HG03354 (cell line): ENCODE measurements around the gene ANKH.
"Not testable (repeated sequence)": the region's sequence is repeated elsewhere in the genome, so short reads cannot be mapped to it uniquely, and the experiment has no call there.

Experiments used
- ATAC-seq: cut with Tn5 transposase; IDR thresholded peaks from one replicate; pipeline ENCODE4 v1.9.1; 2021; ENCODE audit warnings: mild to moderate bottlenecking; ENCODE audit not compliant: unreplicated experiment, poor library complexity, severe bottlenecking

Gene ANKH

DNA sequence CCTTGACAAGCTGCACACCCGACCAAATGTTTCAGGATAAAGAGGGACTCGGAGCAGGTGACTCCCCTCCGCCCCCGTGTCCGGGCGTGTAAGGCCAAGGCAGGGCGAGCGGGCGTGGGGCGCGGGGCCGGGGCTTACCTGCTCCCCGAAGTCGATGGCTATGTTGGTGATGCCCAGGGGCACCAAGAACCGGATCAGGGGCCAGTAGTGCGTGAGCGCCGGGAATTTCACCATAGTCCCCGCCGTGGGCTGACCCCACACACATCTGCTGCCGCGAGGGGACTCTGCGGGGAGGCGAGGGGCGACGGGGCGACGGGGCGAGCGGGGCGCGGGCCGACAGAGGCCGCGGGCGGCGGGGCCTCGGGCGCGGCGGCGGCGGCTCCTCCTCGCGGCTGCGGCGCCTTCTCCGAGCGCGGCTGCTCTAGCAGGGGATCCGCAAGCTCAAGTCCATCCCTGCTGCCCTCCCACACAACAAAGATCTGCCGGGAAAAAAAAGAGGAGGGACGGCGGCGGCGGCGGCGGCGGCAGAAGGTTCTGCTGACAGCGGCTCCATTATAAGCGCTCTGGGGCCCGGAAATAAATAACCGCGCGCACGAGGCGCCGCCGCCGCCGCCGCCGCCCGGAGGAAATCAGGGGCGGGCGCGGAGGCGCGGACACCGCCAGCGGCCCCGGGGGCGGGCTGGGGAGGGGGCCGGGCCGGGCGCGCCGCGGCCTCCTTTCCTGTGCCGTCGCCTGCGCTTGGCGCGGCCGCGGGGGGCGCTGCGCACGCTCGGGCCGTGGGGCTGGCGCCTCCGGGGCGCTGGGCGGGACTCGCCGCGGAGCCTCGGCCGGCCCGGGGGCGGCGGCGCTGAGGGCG, at the start of gene ANKH:
ANKH (minus strand) TSS at position 565 of the 856 bp plus-strand sequence; CDS start at position 234, 331 bp downstream.
- ATAC-seq, result peak; percentile 91

- no peak for ATAC-seq
Observed at GRCh38 chr5:14920121-14920520, 48.5 kb upstream of the ANKH start.

GRCh38 chr5:14919106-14919505, 47.5 kb upstream of the ANKH start:
- not testable (repeated sequence) for ATAC-seq

DNA sequence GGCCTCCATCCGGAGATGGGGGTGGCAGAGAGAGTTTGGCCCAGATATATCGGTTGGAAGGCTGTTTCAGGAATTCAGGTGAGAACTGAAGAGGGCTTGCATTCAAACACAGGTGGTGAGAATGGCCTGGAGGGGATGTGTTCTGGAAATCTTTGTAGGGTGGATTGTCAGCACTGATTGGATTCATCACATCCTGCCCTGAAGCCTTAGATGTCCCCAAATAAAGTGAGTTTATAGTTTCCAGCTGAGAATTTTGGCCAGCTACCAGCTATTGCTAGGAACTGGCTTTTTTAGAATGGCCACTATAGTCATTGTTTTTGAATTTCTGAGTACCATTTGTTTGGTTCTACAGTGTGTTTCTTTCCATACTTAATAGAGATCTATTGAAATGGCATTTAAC, 46.1 kb upstream of the ANKH start:
- ATAC-seq, result no peak

GRCh38 chr5:14915291-14915952, 43.8 kb upstream of the ANKH start:
- ATAC-seq, result no peak

GRCh38 chr5:14914623-14915260, 43.2 kb upstream of the ANKH start:
- no peak for ATAC-seq

- no peak for ATAC-seq
Observed at GRCh38 chr5:14914193-14914592, 42.6 kb upstream of the ANKH start.

GRCh38 chr5:14913096-14913495, 41.5 kb upstream of the ANKH start:
- no peak for ATAC-seq

DNA sequence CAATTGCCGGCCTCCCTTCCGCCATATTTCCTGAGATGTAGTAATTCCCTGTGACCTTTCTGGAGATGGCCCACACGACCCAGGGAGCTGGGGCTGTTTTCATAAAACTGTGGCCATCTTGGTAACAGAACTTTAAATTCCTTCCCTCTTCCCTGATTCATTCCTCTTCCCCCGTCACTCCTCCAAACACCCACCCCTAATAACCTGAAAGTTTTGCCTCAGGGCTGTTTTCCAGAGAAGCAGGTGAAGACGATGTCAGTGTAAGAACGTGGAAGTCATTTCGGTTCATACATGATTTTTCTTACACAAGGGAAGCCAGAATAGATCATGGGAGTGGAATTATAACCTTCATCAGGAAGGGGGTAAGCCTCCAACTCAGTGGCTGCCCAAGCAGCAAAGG, 40.6 kb upstream of the ANKH start:
- ATAC-seq, result no peak

GRCh38 chr5:14909369-14909768, 37.8 kb upstream of the ANKH start:
- no peak for ATAC-seq

- ATAC-seq, result no peak
Observed at GRCh38 chr5:14908172-14908571, 36.6 kb upstream of the ANKH start.

DNA sequence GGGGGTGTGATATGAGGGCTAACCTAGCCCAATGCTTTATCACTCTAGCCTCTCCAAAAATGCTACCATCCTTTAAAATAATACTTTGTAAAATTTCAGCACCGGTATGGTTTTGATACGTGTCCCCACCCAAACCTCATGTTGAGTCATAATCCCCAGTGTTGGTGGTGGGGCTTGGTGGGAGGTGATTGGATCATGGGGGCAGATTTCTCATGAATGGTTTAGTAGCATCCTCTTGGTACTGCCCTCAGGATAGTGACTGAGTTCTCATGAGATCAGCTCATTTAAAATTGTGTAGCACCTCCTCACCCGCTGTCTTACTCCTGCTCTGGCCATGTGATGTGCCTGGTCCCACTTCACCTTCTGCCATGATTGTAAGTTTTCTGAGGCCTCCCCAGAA, 35.0 kb upstream of the ANKH start:
- ATAC-seq, result no peak

GRCh38 chr5:14902826-14903560, 31.4 kb upstream of the ANKH start:
- no peak for ATAC-seq

DNA sequence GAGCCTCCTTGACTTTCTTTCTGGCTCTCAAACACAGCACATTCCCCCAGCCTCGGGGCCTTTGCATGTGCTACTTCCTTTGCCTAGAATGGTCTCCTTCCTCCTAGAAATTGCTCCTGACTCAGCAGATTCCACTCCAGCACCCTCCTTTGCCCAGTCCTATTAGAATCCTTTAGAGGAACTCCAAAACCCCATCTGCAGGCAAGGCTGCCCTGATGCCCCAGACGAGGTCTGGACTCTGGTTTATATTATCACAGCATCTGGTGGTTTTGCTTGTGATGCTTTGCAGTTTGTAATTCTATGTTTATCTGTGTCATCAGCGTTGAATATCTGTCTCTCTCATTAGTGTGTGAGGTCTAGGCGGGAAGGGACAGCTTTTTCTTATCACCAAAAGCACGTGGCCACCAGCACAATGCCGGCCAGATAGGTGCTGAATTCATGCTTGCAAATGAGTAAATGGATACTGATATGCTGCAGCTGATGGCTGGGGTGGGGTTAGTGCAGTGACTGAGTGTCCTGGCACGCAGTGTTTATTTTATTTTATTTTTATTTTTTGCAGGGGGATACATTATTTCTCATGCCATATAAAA, 30.0 kb upstream of the ANKH start:
- no peak for ATAC-seq

DNA sequence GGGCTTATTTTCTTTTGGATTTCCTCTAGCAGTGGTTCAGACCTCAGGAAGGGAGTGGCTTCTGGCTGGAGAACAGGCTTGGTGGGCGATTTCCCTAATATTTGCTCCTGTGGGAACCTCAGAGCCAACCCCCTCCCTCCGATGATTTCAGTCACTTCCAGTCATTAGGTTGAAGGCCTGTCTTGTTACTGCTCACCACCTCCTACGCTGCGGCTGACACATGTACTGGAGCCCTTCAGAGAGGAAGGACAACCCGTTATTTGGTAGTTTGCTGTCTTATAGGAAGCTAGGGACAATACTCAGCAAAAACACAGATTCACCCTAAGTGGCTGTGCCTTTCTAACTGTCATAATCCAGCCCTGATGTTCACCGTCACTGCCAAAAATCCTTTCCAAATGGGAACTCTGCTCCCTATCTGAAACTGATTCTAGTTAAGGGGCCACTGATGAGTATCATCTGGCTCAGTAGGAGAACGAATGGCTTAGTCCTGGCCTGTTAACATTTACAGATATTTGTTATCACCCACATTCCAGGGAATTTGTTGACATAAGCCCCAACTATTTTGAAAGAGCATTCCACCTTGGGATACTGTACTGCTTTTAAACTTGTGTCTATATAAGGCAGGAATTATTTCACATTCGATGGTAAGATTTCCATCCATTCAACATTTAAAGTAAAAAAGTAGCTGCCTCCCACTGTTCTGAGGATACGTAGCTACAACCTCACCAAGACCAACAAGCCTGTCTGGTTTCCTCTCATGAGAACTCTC, 29.3 kb upstream of the ANKH start:
- no peak for ATAC-seq

DNA sequence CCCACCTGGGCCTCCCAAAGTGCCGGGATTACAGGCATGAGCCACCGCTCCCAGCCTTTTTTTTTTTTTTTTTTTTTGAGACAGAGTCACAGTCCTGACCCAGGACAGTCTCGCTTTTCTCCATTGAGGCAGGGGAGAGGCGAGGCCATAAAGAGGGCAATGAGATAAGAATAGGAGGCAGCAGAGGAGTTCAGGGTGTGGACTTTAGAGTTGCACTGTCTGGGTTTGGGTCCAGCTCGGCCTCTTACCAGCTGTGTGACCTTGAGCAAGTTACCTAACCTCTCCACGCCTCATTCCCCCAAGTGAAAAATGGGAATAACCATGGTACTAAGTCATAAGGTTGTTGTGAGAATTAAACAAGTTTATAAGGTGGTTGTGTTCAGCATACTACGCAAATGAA, 24.6 kb upstream of the ANKH start:
- no peak for ATAC-seq

DNA sequence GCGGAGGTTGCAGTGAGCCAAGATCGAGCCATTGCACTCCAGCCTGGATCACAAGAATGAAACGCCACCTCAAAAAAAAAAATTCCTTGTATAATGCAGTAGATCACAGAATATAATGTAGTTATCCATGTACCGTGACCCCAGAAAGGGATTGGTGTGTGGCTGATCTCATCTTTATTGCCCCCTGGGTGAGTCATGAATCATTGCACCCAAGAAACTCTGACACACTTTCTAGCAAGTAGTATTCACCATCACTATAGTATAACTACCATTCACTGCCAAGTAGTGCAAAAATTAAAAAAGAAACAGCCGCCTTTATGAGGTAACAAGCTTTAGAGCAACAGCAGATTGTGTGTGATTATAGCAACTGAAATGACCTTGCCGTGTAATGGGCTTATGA, 23.7 kb upstream of the ANKH start:
- no peak for ATAC-seq

- ATAC-seq, result no peak
Observed at GRCh38 chr5:14894748-14895147, 23.2 kb upstream of the ANKH start.

GRCh38 chr5:14893381-14893780, 21.8 kb upstream of the ANKH start:
- no peak for ATAC-seq
